GM21367 (cell line): ENCODE measurements around the gene SMURF1.

Experiments used
- ATAC-seq: cut with Tn5 transposase; IDR thresholded peaks from one replicate; pipeline ENCODE4 v1.9.1; 2021; ENCODE audit not compliant: unreplicated experiment

SMURF1 gene

GRCh38 chr7:99141841-99142726 lies 1.8 kb downstream of the SMURF1 start:
- no peak for ATAC-seq

- no peak for ATAC-seq
Measured at GRCh38 chr7:99141334-99141733, 2.6 kb downstream of the SMURF1 start.

GRCh38 chr7:99140813-99141212 lies 3.1 kb downstream of the SMURF1 start:
- ATAC-seq = no peak

- ATAC-seq = no peak
Measured at GRCh38 chr7:99139036-99139435, 4.9 kb downstream of the SMURF1 start.

GRCh38 chr7:99137411-99138180 lies 6.3 kb downstream of the SMURF1 start:
- no peak for ATAC-seq

GRCh38 chr7:99135938-99136337 lies 8.0 kb downstream of the SMURF1 start:
- ATAC-seq = no peak

- no peak for ATAC-seq
Measured at GRCh38 chr7:99133766-99134564, 9.9 kb downstream of the SMURF1 start.

- ATAC-seq = no peak
Measured at GRCh38 chr7:99132595-99133321, 11.2 kb downstream of the SMURF1 start.

- ATAC-seq = no peak
Measured at GRCh38 chr7:99131290-99131689, 12.6 kb downstream of the SMURF1 start.

- no peak for ATAC-seq
Measured at GRCh38 chr7:99129536-99129935, 14.4 kb downstream of the SMURF1 start.

GRCh38 chr7:99129001-99129400 lies 14.9 kb downstream of the SMURF1 start:
- ATAC-seq = no peak

GRCh38 chr7:99128076-99128950 lies 15.6 kb downstream of the SMURF1 start:
- no peak for ATAC-seq

GRCh38 chr7:99127636-99128035 lies 16.3 kb downstream of the SMURF1 start:
- ATAC-seq = no peak

GRCh38 chr7:99126921-99127553 lies 16.9 kb downstream of the SMURF1 start:
- ATAC-seq = no peak

GRCh38 chr7:99125505-99125865 lies 18.4 kb downstream of the SMURF1 start:
- ATAC-seq = no peak

- no peak for ATAC-seq
Measured at GRCh38 chr7:99124751-99125504, 19.0 kb downstream of the SMURF1 start.

- no peak for ATAC-seq
Measured at GRCh38 chr7:99124236-99124635, 19.7 kb downstream of the SMURF1 start.

GRCh38 chr7:99123571-99124033 lies 20.3 kb downstream of the SMURF1 start:
- no peak for ATAC-seq
